ENCODE measurements around the gene STPG3. TPM values are rescaled to one million over a fixed set of nuclear protein-coding genes. Genes with fewer than 3 reads are reported as not detected.

STPG3 gene
- total and polyA plus RNA-seq, 2 of the 4 experiments (the other 2 are of a cell fraction) = not detected

DNA sequence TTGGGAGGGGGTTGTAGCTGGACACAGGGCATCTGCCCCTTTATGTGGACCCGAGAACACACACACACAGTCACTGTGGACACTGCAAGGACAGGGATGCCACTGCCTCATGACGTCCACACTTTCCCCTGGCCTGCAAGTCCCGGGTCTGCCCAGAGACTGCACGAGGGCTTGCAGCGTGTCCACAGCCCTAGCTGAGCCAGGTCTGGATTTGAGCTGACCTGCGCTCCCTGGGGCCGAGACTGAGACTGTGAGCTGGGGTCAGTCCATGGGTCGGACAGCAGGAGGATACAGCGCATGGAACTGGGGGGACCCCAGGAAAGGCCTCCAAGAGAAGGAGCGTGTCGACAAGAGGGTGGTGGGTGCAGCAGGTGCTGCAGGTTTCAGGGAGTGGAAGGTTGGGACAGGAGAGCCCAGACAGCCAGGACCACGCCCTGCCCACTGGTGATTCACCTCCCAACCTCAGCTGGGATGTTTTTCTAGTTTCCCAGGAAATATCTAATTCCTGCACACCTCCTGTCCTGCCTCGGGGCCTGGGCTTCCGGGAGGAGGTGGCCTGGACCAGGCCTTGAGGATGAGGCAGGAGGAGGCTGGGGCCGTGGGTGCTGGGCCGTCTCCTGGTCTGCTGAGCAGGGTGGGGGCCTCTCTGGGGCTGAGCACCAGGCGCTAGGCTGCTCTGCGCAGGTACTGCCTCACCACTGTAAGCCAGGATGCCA, 24.6 kb upstream of the STPG3 start:
- ChIA-PET POLR2A (ENCODE audit: unreplicated experiment) (no interaction called here), CTCF (interaction anchor here (1.1 to 1.2 kb wide), 2 partner anchors 10 to 32 kb away, joined by 3 to 6 read pairs; no protein-coding TSS in a partner anchor)
- Histone ChIP-seq H3K9me3 (ENCODE audit: control insufficient read depth, insufficient read depth, low read length) (no peaks in the 10 kb centered on the region), H3K23ac (ENCODE audit: low read depth, low read length) (no peak overlapping the region), H2AK9ac (replicated peaks; ENCODE audit: low read depth, low read length, poor library complexity) (peak overlapping the region; percentile 31), H4K5ac (ENCODE audit: low read depth, low read length) (no peak overlapping the region), H4K8ac (ENCODE audit: low read depth in 2 of 2, low read length in 2 of 2) (no peak overlapping the region), H3K9ac (ENCODE audit: low read depth, low read length) (no peak overlapping the region), H3K4me1 (ENCODE audit: control insufficient read depth, insufficient read depth, low read length) (peaks cover 12% of the 10 kb centered on the region), H3K27me3 (ENCODE audit: control insufficient read depth, insufficient read depth, low read length) (no peaks in the 10 kb centered on the region; the same call in 1 of the 2 replicates), H3K9me1 (ENCODE audit: insufficient read depth, low read length) (no peaks in the 10 kb centered on the region), H4K20me1 (ENCODE audit: insufficient read depth, low read length) (no peaks in the 10 kb centered on the region), H2BK15ac (ENCODE audit: low read depth, low read length) (no peak overlapping the region), H3K27ac (ENCODE audit: insufficient read depth, low read length) (no peak overlapping the region), H3K4ac (ENCODE audit: low read depth, low read length) (no peak overlapping the region), H3K14ac (replicated peaks; ENCODE audit: low read depth, low read length) (no peak overlapping the region), H2BK5ac (ENCODE audit: low read depth, low read length, poor library complexity, severe bottlenecking) (no peak overlapping the region), H2BK120ac (ENCODE audit: low read depth, low read length) (no peak overlapping the region), H2AK5ac (ENCODE audit: low read depth, low read length) (no peak overlapping the region), H3K79me1 (ENCODE audit: low read depth in 1 of 2, low read length in 2 of 2) (no peaks in the 10 kb centered on the region), H3K4me2 (ENCODE audit: low read depth, low read length) (no peak overlapping the region), H3K4me3 (ENCODE audit: insufficient read depth, low read depth, low read length) (no peak overlapping the region), H3K36me3 (ENCODE audit: control insufficient read depth, insufficient read depth, low read length) (no peaks in the 10 kb centered on the region), H2AFZ (replicated peaks; ENCODE audit: low read length, poor library complexity) (peak overlapping the region; percentile 61), H2BK20ac (ENCODE audit: low read depth, low read length) (no peak overlapping the region), H3K56ac (ENCODE audit: extremely low read depth, insufficient read depth, low read length) (no peak overlapping the region), H3K18ac (ENCODE audit: low read depth, low read length) (no peak overlapping the region), H4K91ac (ENCODE audit: insufficient read depth, low read depth, low read length) (no peak overlapping the region)
- dilution Hi-C loops (cut with HindIII; ENCODE audit: low sequenced_read_pairs, unreplicated experiment) (no loop called here), in situ Hi-C loops (cut with MboI; ENCODE audit: low sequenced_read_pairs) (loop anchor here (5.0 kb wide), 1 partner anchor 104 kb away; no protein-coding TSS in a partner anchor), intact Hi-C loops (cut with micrococcal nuclease) (loop anchor here (1.0 to 2.0 kb wide), 2 partner anchors 108 to 180 kb away; partner anchors contain the start of gene NPDC1)
- ATAC-seq (ENCODE audit: low read depth) = no peak
- TF ChIP-seq POLR2A (IDR thresholded peaks at IDR 0.05; ENCODE audit: low read depth, low read length) = no peak
- TF ChIP-seq, protein P1, sequence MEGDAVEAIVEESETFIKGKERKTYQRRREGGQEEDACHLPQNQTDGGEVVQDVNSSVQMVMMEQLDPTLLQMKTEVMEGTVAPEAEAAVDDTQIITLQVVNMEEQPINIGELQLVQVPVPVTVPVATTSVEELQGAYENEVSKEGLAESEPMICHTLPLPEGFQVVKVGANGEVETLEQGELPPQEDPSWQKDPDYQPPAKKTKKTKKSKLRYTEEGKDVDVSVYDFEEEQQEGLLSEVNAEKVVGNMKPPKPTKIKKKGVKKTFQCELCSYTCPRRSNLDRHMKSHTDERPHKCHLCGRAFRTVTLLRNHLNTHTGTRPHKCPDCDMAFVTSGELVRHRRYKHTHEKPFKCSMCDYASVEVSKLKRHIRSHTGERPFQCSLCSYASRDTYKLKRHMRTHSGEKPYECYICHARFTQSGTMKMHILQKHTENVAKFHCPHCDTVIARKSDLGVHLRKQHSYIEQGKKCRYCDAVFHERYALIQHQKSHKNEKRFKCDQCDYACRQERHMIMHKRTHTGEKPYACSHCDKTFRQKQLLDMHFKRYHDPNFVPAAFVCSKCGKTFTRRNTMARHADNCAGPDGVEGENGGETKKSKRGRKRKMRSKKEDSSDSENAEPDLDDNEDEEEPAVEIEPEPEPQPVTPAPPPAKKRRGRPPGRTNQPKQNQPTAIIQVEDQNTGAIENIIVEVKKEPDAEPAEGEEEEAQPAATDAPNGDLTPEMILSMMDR (conservative IDR thresholded peaks at IDR 0.05; ENCODE audit: low read depth, low read length) = no peak
- TF ChIP-seq RCOR1 (IDR thresholded peaks at IDR 0.05; ENCODE audit: insufficient replicate concordance, low read length) = no peak
- WGBS, 2 experiments (ENCODE audit: extremely low coverage in 2 of 2, insufficient read length in 1 of 2) = 65% methylated on average over 6 of the region's 18 CpGs; no CpG with 5 or more reads in 1 of the 2 experiments
- DNase-seq = no peak
- BruUV-seq (replicated peaks) = no TSS peak

All from IMR-90 (cell line).